Measurements from ENCODE around the gene ATP1B1. TPM values are rescaled to one million over a fixed set of nuclear protein-coding genes. Genes with fewer than 3 reads are reported as not detected.
"Not testable (repeated sequence)": the region's sequence is repeated elsewhere in the genome, so short reads cannot be mapped to it uniquely, and the experiment has no call there.

Gene ATP1B1

DNA sequence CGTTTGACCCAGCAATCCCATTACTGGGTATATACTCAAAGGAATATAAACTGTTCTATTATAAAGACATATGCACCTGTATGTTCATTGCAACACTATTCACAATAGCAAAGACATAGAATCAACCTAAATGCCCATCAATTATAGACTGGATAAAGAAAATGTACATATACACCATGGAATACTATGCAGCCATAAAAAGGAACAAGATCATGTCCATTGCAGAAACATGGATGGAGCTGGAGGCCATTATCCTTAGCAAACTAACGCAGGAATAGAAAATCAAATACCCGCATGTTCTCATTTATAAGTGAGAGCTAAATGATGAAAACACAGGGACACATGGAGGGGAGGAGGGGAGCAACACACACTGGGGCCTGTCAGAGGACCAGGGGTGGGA lies 72.9 kb downstream of the ATP1B1 start:
- H3K4me1 ChIP-seq (ENCODE audit: control insufficient read depth, insufficient read depth, low read length); H3K4me2 ChIP-seq (ENCODE audit: low read length); H3K36me3 ChIP-seq (ENCODE audit: insufficient read depth, low read length); H3K27me3 ChIP-seq (ENCODE audit: control insufficient read depth, insufficient read depth, low read length); H3K4me3 ChIP-seq (ENCODE audit: low read length); H3K9ac ChIP-seq (ENCODE audit: low read depth, low read length); H3K9me3 ChIP-seq (replicated peaks; ENCODE audit: low read length): not testable (repeated sequence)

DNA sequence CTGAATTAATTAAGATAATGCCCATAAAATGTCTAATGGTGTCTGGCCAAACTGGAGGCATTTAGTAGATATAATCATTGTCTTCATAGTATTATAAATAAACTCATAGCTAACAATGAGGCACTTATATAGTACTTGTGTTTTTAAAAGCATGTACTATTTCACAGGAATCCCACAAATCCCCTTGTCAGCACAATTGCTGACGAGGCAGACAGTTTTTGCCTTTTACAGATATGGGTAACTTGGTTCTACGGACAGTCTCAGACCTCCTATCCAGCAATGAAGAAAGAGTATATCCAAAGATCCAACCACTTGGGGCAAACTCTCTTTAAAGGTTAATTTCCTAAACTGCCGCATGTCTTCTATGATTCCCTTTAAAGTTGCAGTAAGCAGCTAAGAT lies 73.7 kb downstream of the ATP1B1 start:
- Histone ChIP-seq H3K36me3 (ENCODE audit: insufficient read depth, low read length) (no peaks in the 10 kb centered on the region), H3K4me1 (ENCODE audit: control insufficient read depth, insufficient read depth, low read length) (no peaks in the 10 kb centered on the region), H3K4me3 (ENCODE audit: low read length) (no peak overlapping the region), H3K9ac (ENCODE audit: low read depth, low read length) (no peak overlapping the region), H3K9me3 (replicated peaks; ENCODE audit: low read length) (no peaks in the 10 kb centered on the region), H3K27me3 (ENCODE audit: control insufficient read depth, insufficient read depth, low read length) (no peaks in the 10 kb centered on the region), H3K4me2 (ENCODE audit: low read length) (no peak overlapping the region)

Small RNA genes lying within 50 kb of the gene (small RNA-seq; reads per million reads assigned to genes)
- not detected for gene RNA5SP66
